Esophagus squamous epithelium (tissue), 4 donors: ENCODE measurements around the gene GTPBP4.
"Not testable (repeated sequence)": the region's sequence is repeated elsewhere in the genome, so short reads cannot be mapped to it uniquely, and the experiment has no call there.

ENCODE experiments used
- CTCF ChIP-seq, 6 experiments: fragments of 450-650 bp in 4 of 6; fragments of 200-600 bp in 2 of 6; sonication (generic) in 2 of 6; IDR thresholded peaks; one replicate each; pipeline ENCODE4 v1.5.1; 2016 to 2019; ENCODE audit warnings: antibody characterized with exemption in 6 of 6, mild to moderate bottlenecking in 4 of 6, moderate library complexity in 4 of 6
- POLR2A ChIP-seq, 4 donors: fragments of 450-650 bp; IDR thresholded peaks; one replicate each; pipeline ENCODE4 v1.6.1; 2017; ENCODE audit warnings: antibody characterized with exemption in 4 of 4, mild to moderate bottlenecking in 4 of 4, moderate library complexity in 3 of 4

GRCh38 chr10:1038769-1039168 is 50.5 kb downstream of the GTPBP4 start:
- not testable (repeated sequence) for TF ChIP-seq CTCF, POLR2A (IDR thresholded peaks at IDR 0.05)
